Bronchial smooth muscle cell (primary cell): ENCODE data around the gene PPOX. TPM values are rescaled to one million over a fixed set of nuclear protein-coding genes. Genes with fewer than 3 reads are reported as not detected.

Experiments used
- total RNA-seq: library from RNA; depleted of rRNA; stranded (reverse); fragments of >200 nt; gene quantifications from 2 replicates; pipeline ENCODE4 v1.2.1, GENCODE V29; 2014

PPOX gene
- total RNA-seq, result 8.9 and 12.6 TPM in 2 replicates

DNA sequence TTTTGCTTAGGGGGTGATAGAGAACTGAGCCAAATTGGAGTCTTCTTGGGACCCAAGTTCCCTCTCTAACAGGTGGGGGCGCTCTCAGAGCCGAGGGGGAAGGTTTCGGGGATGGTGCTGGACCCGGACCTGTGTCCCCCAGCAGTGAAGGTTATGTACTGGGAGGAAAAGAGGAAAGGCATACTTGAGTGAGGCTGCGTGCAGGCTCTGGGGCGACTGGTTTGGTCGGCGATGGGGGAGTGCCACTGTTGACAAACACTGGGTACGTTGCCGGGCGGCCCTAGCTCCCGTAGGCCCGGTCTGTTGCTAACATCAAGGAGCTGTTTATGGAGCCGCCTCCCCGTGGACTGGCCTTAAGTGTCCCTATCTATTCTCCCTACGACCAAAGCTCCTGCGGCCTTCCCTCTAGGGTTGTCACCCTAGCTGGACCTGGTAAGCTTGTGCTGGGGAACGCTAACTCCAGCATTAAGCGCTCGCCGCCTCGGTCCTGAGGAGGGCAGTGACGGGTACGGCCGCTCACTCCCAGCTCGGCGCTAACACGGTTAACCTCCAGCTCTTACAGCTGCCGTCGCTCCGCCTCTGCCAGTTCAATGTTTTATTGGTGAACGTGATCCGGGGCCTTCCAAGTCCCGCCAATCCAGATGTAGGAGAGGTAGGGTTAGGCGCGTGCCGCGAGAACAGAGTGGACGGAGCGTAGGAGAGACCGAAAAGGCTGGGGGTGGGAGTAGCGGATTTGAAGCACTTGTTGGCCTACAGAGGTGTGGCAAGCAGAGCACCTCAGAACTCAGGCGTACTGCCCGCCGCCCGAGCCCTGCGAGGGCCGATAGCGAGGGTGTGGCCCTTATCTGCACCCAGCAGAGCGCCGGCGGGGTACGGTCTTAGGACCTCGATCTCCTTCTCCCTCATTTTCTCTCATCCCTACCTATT, at the start of gene PPOX:
TSS of gene PPOX (plus strand) at position 685 of the 927 bp plus-strand sequence. CDS start 422 bp downstream, outside the sequence.

DNA sequence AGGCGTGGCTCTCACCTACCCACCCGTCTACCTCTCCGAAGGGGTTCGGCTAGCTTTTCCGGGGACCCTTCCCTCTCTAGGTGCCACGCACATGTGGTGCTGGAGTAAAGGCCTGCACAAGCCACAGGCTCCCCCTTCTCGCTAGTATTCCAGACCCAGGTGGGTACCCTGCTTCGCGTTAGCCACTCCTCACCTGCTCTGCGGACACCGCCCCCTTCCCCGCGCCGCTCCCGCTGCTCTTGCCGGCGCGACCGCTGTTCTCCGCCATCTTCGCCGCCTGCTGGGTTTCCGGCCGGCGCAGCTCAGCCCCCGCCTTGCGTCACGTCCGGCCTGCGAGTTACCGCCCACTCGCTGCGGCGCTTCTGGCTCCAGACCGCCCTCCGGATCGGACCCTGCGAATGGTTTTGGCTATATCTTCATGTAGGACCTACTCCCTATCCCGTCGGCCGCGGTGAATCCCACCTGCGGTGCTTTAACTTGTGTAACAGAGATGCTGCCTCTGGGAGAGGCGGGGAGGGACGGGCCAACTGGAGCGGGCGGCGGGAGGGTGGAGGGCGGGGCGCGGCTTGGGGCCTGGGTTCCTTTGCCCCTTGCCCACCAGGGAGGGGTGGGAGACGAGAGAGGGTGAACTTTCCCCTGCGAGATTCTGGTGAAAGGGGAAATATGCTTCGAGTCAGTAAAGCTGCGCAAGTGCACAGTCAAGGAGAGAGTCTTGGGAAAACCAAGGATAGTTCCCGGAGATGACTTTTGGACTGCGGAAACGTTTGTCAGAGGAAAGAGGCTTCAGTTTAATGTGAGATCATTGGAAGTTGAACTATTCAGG, 48.3 kb upstream of the PPOX start, which contains the start of the genes NIT1 and PFDN2:
TSS of gene NIT1 (plus strand) at position 347 of the 823 bp plus-strand sequence. CDS start at position 419, 72 bp downstream.
TSS of gene PFDN2 (minus strand) at position 279 of the 823 bp plus-strand sequence. CDS start at position 268, 11 bp downstream.

DNA sequence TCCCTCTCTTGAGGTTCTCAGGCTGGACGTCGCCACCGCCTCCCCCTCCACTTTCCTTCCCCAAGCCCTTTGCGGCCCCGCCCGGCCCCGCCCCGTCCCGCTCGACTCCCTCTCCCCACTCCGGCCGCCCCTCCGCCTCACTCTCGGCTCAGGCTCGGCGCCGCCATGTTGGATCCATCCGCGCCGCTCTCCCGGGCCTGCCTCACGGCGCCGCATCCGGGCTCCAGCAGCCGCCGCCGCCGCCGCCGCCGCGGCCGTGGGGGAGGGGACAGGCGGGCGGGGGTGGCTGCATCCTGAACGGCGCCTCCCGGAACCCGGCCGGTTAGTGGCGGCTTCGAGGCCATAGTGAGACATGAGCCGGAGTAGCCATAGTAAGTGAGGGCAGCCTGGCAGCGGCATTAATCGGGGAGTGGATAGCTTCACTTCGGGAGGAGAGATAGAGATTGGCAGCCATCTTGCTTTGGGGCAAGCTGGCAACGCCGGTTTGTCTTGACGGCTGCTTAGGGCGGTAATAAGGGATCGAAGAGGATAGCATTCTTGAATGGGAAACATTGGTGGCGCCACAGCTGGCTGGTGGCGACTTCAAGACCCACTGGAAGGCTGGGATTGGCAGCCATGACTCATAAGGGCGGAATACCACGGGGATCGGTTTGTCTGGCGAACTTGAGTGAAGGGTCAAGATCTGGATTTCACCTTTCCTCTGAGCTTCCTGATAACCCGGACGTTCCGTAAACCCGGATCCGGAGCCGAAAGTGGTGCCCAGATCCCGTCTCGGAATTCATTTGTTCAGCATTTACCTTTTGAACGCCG, 33.6 kb upstream of the PPOX start, which contains the start of gene DEDD:
TSS of gene DEDD (minus strand) at position 258 of the 810 bp plus-strand sequence. CDS start 8,205 bp downstream, outside the sequence.

DNA sequence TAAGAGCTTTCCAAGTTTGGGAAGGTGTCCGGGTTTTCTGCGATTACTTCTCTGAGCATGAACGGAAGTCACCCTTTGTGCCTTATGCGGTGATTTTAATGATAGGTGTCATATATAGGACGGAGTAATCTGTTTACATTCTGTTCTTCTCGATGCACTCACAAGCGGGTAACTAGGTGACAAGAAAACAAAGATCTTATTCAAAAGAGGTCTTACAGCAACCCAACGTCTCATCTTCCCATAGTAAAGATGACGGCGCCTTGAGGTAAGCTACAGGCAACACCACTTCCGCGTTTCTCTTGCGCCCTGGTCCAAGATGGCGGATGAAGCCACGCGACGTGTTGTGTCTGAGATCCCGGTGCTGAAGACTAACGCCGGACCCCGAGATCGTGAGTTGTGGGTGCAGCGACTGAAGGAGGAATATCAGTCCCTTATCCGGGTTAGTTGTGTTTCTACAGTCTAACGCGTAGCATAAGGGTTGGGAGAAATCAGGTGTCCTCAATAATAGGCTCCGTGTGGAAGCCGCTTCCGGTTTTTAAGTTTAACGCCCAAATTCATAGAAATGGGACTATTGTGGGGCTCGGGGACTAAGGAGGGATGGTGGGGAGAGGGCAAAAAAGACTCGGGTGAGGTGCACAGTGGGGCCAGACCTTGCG, 12.4 kb upstream of the PPOX start, which contains the start of gene UFC1:
TSS of gene UFC1 (plus strand) at position 297 of the 656 bp plus-strand sequence. CDS start at position 317, 20 bp downstream.

DNA sequence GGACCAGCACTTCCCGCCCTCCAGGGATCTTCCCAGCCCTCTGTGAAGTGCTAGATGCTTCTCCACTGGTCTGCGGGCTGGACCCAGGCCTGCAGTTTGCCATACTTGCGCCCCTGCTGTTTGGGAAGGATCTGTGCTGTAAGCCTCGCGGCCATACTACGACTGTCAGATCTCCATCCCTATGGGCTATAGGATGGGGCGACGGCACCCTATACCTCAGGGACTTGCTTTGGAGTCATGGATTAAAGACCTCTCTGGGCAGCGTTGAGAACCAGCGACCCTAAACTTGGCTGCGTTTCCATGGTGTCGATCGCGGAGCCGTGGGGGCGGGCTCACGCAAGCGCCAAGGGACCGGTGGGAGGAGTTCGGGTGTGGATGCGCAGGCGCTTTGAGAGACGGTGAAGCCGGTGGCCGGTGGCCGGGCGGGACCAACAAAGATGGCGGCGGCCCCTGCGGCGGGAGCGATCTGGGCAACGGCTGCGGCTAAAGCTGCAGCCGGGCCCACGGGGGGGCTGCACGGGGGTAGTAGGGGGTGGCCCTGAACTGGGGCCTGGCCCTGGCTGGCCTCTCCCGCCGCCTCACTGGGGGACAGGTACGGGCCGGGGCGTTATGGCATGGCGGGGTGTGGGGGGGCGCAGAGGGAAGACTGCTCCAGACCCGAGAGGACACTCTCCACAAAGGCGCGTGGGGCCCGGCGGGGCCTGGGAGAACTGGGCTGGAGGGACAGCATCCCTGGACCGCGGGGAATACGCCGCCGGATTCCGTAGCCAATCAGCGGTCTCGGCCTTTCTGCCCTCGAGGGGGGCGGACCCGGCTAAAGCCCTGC, 6.9 kb upstream of the PPOX start, which contains the start of gene USP21:
TSS of gene USP21 (plus strand) at position 414 of the 826 bp plus-strand sequence. CDS start 1,141 bp downstream, outside the sequence.

DNA sequence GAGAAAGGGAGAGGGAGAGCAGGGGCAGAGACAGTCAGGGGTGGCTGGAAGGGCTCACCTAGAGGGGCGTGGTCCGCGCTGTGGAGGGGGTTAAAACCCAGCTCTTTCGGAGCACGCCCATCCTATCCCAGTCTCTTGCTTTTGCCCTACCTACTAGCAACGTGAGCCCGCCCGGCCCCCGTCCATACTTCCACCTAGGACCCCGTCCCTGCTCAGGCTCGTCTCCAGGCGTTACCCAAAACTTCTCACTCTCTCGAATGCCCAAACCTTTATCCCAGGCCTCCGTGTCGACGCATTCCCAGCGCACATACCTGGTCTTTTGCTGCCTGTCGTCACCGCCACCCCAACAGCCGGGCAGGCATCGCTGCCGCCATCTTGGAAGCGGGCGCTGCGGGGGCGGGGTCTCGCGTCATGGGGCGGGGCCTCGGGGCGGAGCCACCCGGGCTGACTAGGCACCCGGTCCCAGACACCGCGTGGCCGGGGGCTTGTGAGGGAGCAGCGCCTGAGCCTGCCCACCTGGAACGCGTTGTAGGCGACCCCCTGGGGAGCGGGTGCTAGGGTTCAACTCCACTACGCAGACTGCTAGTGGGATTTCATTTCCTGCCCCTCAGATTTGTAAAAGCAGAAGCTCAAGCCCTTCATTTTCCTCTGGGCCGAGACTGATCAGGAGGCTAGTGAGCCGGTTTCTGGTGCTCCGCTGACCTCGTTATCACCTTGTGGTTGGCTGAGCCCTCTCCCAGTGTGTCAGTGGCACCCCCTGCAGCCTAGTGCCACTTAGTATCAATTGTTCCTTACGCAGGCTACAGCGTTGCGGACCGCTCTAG, 11.1 kb downstream of the PPOX start, which contains the start of gene B4GALT3:
TSS of gene B4GALT3 (minus strand) at position 396 of the 824 bp plus-strand sequence. CDS start 1,447 bp downstream, outside the sequence.

DNA sequence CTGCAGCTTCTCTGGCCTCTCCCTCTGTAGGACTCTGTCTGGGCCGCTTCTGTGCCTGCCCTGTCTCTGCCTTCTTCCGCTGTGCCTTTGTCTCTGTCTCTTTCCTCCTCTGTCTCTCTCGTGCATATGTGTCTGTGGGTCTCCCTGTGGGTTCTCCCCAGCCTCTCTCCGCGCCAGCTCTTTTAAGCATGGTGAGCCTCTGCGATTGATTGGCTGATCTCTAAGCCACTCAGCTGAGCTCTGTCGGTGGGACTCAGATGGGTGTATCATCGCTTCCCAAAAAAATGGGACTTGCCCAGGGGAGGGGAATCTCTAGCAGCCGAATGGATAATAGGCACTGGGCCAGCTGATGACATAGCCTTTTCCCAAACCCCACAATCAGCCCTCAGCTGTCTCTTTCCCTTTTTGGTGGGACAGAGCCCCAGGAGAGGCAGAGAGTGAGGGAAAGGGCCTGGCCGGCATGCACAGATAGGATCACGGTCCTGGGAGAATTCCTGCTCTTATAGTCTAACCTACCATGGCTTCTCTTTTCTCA, 32.7 kb downstream of the PPOX start, which contains the start of gene ADAMTS4:
TSS of gene ADAMTS4 (minus strand) at position 158 of the 535 bp plus-strand sequence. CDS start 427 bp downstream, outside the sequence.

DNA sequence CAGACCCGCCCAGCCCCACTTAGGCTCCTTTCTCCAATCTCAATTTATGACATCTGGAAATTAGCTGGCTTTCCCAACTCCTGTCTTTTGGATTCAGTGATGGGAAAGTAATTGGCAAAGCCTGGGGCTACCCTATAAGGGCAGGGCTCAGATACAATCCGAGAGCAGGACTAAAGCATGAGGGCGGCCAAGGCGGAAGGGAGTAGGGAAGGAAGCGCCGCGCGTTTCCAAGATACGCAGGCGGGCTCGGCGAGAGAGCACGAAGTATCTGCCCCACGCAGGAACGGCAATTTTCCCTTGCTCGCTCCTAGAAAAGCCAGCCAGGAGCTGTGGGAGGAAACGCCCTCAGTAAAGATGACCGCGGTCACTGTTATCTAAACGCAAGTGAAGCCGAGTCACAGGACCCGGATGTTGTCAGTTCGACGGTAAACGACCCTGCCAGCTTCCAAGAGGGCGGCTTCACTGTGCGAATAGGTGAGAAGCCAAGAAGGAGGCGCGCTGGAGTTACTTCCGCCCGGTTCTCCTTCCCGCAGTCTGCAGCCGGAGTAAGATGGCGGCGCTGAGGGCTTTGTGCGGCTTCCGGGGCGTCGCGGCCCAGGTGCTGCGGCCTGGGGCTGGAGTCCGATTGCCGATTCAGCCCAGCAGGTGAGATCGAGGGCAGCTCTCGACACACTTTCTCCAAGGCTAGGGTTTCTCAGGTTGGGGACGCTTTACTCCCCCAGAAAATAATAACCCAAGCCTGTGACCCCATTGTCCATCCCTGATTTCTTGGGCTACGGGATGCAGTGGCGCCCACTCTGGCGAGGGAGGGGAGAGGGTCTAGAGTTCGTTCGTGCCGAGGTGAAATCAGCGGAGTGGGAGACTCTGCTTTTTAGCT, 35.8 kb downstream of the PPOX start, which contains the start of gene NDUFS2:
TSS of gene NDUFS2 (plus strand) at position 532 of the 877 bp plus-strand sequence. CDS start at position 551, 19 bp downstream.

DNA sequence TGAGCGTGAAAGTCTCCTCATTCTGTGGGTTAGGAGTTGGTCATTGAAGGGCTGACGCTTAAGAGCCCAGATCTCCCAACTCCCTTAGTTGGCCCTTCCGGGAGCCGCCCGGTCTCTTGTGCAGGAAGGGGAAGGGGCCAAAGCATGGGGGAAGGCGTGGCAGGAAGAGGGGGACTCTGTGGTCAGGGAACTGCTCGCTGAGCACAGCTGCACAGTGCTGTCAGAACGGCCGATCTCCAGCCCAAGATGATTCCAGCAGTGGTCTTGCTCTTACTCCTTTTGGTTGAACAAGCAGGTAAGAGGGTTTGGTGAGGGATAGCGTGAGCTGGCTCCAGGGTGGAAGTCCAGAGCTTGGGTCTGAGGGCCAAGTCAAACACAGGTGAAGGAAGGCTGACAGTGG, 48.9 kb downstream of the PPOX start, which contains the start of gene FCER1G:
TSS of gene FCER1G (plus strand) at position 220 of the 400 bp plus-strand sequence. CDS start at position 247, 27 bp downstream.

Other genes starting within 250 kb of the PPOX start
- gene ITLN2, start 211.6 kb upstream of the PPOX start, total RNA-seq, result not detected in 2 replicates
- gene F11R, start 145.3 kb upstream of the PPOX start, total RNA-seq, result 2.2 and 2.5 TPM in 2 replicates
- gene TSTD1, start 127.5 kb upstream of the PPOX start, total RNA-seq, result 0.60 and 15.4 TPM in 2 replicates
- gene USF1, start 120.4 kb upstream of the PPOX start, total RNA-seq, result 85.6 and 125 TPM in 2 replicates
- gene ARHGAP30, start 96.5 kb upstream of the PPOX start, total RNA-seq, result under 0.01 and 0.09 TPM in 2 replicates
- gene NECTIN4, start 76.9 kb upstream of the PPOX start, total RNA-seq, result under 0.01 and 0.34 TPM in 2 replicates
- gene KLHDC9, start 68.1 kb upstream of the PPOX start, total RNA-seq, result 2.0 and 2.3 TPM in 2 replicates
- 49.8 and 54.0 TPM in 2 replicates for gene PFDN2, start 48.4 kb upstream of the PPOX start, total RNA-seq
- 22.0 and 22.2 TPM in 2 replicates for gene NIT1, start 48.3 kb upstream of the PPOX start, total RNA-seq
- 20.3 and 35.1 TPM in 2 replicates for gene DEDD, start 33.8 kb upstream of the PPOX start, total RNA-seq
- gene UFC1, start 12.4 kb upstream of the PPOX start, total RNA-seq, result 148 and 210 TPM in 2 replicates
- 4.8 and 5.5 TPM in 2 replicates for gene USP21, start 6.9 kb upstream of the PPOX start, total RNA-seq
- gene B4GALT3, start 11.1 kb downstream of the PPOX start, total RNA-seq, result 9.9 and 11.3 TPM in 2 replicates
- 1.1 and 1.4 TPM in 2 replicates for gene ADAMTS4, start 32.6 kb downstream of the PPOX start, total RNA-seq
- 196 and 209 TPM in 2 replicates for gene NDUFS2, start 35.9 kb downstream of the PPOX start, total RNA-seq
- gene FCER1G, start 48.9 kb downstream of the PPOX start, total RNA-seq, result not detected in 2 replicates
- gene APOA2, start 57.2 kb downstream of the PPOX start, total RNA-seq, result not detected in 2 replicates
- 9.0 and 10.9 TPM in 2 replicates for gene TOMM40L, start 59.6 kb downstream of the PPOX start, total RNA-seq
- gene NR1I3, start 71.8 kb downstream of the PPOX start, total RNA-seq, result not detected in 2 replicates
- not detected in 2 replicates for gene PCP4L1, start 92.3 kb downstream of the PPOX start, total RNA-seq
- gene MPZ, start 143.5 kb downstream of the PPOX start, total RNA-seq, result 0.77 and 1.4 TPM in 2 replicates
- 17.0 and 23.4 TPM in 2 replicates for gene SDHC, start 148.0 kb downstream of the PPOX start, total RNA-seq
- not detected in 2 replicates for gene CFAP126, start 201.4 kb downstream of the PPOX start, total RNA-seq